NCI-H2029 (cell line): ENCODE measurements around the gene ADD1.

Source experiments
- DNase-seq: peaks from one replicate; lab custom pipeline; 2025; lab: John Stamatoyannopoulos, UW

ADD1 gene

GRCh38 chr4:2820216-2820982 is 23.2 kb upstream of the ADD1 start:
- DNase-seq: peak; percentile 74

GRCh38 chr4:2822461-2823300 is 21.0 kb upstream of the ADD1 start:
- no peak for DNase-seq

GRCh38 chr4:2823301-2823670 is 20.4 kb upstream of the ADD1 start:
- DNase-seq: no peak

- DNase-seq: no peak
Observed at GRCh38 chr4:2823671-2824328, 19.8 kb upstream of the ADD1 start.

GRCh38 chr4:2824329-2824835 is 19.3 kb upstream of the ADD1 start:
- DNase-seq: no peak

- no peak for DNase-seq
Observed at GRCh38 chr4:2824836-2825381, 18.7 kb upstream of the ADD1 start.

GRCh38 chr4:2825740-2826139 is 17.9 kb upstream of the ADD1 start:
- no peak for DNase-seq

GRCh38 chr4:2827071-2827873 is 16.4 kb upstream of the ADD1 start:
- DNase-seq: no peak

GRCh38 chr4:2827874-2828751 is 15.5 kb upstream of the ADD1 start:
- no peak for DNase-seq

- DNase-seq: no peak
Observed at GRCh38 chr4:2828758-2829181, 14.9 kb upstream of the ADD1 start.

- no peak for DNase-seq
Observed at GRCh38 chr4:2829321-2829932, 14.2 kb upstream of the ADD1 start.

- no peak for DNase-seq
Observed at GRCh38 chr4:2829933-2830451, 13.7 kb upstream of the ADD1 start.

GRCh38 chr4:2830632-2831610 is 12.7 kb upstream of the ADD1 start:
- DNase-seq: no peak

- no peak for DNase-seq
Observed at GRCh38 chr4:2831611-2832308, 11.9 kb upstream of the ADD1 start.

- DNase-seq: no peak
Observed at GRCh38 chr4:2832309-2832980, 11.2 kb upstream of the ADD1 start.

- no peak for DNase-seq
Observed at GRCh38 chr4:2832981-2833670, 10.5 kb upstream of the ADD1 start.

GRCh38 chr4:2833671-2834000 is 10.0 kb upstream of the ADD1 start:
- DNase-seq: no peak
